ENCODE measurements around the gene SKAP1.

GRCh38 chr17:48093341-48094045 is 336.5 kb downstream of the SKAP1 start:
- TF ChIP-seq EP300 (IDR thresholded peaks at IDR 0.05; ENCODE audit: borderline replicate concordance in 1 of 2, low read depth in 1 of 2, low read length in 1 of 2) (no peak), RCOR1 (IDR thresholded peaks at IDR 0.05; ENCODE audit: low read length) (no peak), CTCF (IDR thresholded peaks at IDR 0.05) (no peak), RAD21 (IDR thresholded peaks at IDR 0.05; ENCODE audit: low read length) (no peak)

Data from SK-N-SH (cell line).